Measurements from ENCODE around the gene DLX1.
"Not testable (repeated sequence)": the region's sequence is repeated elsewhere in the genome, so short reads cannot be mapped to it uniquely, and the experiment has no call there.

The DLX1 gene

DNA sequence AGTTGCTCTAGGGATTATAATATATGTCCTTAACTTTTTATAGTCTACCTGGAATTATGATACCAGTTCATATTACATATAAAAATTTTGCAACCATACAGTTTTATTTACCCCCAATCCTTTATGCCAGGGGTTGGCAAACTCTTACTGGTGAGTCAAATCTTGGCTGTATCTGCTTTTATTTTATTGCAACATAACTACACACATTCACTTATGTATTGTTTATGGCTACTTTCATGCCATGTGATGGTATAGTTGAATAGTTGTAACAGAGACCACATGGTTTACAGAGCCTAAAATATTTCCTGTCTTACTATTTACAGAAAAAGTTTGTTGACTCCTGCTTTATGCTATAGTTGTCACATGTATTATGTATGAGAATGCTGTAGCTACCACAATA, 43.2 kb downstream of the DLX1 start:
- no peak for DNase-seq

GRCh38 chr2:172129404-172129803, 44.1 kb downstream of the DLX1 start:
- DNase-seq, result no peak

DNA sequence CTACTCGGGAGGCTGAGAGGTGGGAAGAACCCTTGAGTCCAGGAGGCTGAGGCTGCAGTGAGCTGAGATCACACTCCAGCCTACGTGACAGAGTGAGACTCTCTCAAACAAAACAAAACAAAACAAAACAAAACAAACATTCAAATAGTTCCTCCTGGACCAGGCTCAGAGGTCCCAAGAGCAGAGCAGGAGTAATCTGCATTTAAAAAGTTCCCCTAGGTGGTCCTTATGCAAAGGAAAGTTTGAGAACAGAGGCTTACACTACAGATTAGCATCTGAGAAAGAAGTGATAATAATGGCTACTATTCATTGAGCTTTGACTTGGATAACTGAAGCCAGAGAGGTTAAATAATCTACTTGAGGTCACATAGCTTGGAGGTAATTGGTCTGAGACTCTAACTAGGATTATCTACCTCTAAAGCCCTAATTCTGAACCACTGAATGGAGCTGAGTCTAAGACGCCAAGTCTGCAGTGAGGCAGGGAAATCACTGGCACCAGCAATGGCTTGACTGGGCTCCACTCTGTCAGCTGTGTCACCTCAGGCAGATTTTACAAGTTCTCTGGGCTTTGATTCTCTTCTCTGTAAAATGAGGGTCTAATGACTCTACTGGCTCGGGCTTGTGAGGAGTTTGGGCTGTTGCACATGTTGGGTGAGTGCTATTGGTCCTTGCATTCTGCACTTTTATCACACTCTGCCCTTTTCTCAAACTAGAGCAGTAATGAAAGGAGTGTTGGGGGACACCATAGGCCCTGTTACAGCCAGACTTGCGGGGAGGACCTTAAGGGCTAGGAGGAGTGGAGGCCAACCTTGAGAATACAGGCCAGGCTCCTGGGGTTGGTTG, 46.6 kb downstream of the DLX1 start:
- DNase-seq, result no peak

- no peak for DNase-seq
Measured at GRCh38 chr2:172134270-172134669, 49.0 kb downstream of the DLX1 start.

- DNase-seq, result no peak
Measured at GRCh38 chr2:172135446-172135845, 50.1 kb downstream of the DLX1 start.

GRCh38 chr2:172137109-172137508, 51.8 kb downstream of the DLX1 start:
- no peak for DNase-seq

- no peak for DNase-seq
Measured at GRCh38 chr2:172137943-172138342, 52.6 kb downstream of the DLX1 start.

- DNase-seq, result not testable (repeated sequence)
Measured at GRCh38 chr2:172138727-172139126, 53.4 kb downstream of the DLX1 start.

All from activated effector memory CD4-positive, alpha-beta T cell treated with Interleukin-2 at 50 U/mL for 16 hours (primary cell).